ENCODE results near the gene CTNNBL1.
"Not testable (repeated sequence)": the region's sequence is repeated elsewhere in the genome, so short reads cannot be mapped to it uniquely, and the experiment has no call there.

The CTNNBL1 gene

DNA sequence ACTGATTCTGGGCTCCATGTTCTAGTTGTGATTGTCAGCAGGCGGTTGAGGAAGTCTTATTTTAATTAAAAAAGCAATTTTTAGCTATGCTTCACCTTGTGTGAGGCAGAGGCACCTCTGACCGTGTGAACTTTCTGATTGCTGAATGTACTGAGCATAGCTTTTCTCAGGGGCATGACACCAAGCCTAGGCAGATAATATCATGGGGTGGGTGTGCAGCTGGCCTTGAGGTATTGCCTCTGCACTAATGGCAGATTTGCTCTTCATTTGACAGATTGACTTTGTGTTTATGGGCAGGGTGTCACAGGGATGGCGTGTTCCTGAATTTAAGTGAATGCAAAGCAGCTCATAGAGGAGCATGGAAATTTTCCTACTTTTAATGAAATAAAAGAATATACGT lies 19.6 kb downstream of the CTNNBL1 start:
- DNase-seq, result no peak

DNA sequence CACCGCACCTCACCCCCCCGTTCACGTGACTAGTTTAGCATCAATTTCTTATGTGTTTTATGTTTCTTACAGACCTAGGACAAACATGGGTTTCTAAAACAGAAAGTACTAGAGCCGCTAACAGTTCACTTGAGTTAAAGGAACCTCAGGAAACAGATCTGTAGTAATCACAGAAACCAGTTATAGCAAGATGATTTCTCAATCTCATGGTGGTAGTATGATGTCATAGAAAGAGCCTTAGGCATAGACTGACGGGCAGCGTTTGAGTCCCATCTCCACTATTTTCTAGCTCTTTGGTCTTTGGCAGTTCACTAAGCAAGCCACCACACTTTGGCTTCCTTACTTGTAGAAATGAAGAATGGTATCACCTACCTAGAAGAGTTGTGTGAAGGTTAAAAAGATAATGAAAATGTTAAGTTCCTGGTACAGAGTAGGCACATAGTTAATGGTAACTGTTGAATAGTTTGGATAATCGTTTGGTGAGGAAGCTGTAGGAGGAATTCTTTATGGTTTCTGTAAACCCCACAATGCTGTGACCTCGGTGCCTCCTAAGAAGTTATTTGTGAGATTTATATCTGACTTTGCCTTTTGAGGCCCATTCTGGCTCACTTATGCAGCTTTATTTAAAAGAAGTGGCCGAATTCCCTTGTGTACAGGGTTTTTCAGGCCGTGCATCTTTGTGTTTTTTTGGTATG lies 21.3 kb downstream of the CTNNBL1 start:
- no peak for DNase-seq

DNA sequence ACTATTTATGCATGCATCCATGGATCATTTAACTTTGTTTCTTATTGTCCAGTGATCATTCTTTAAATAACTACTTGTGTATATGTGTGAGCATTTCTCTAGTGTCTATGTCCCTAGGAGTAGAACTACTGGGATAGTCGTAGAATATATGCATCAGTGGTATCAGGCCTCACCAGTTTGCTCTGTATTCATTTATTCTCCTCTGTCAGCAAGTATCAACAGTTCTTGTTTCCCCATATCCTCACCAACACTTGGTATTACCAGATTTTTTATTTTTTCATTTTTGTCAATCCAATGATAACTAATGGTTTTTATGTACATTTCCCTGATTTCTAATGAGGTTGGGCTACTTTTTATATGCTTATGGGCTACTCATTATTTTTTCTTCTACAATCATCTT lies 27.9 kb downstream of the CTNNBL1 start:
- DNase-seq, result no peak

DNA sequence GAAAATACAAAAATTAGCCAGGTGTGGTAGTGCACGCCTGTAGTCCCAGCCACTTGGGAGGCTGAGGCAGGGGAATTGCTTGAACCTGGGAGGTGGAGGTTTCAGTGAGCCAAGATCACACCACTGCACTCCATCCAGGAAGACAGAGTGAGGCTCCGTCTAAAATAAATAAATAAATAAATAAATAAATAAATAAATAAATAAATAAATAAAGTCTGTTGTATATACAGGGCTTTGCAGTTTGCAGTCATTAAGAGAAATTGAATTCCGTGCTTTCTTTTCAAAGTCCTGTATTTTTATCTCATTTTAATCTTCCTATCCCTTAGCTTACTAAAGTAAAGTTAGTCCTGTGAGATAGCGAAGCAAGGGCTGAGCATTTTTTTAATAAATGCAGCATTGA lies 28.5 kb downstream of the CTNNBL1 start:
- not testable (repeated sequence) for DNase-seq

DNA sequence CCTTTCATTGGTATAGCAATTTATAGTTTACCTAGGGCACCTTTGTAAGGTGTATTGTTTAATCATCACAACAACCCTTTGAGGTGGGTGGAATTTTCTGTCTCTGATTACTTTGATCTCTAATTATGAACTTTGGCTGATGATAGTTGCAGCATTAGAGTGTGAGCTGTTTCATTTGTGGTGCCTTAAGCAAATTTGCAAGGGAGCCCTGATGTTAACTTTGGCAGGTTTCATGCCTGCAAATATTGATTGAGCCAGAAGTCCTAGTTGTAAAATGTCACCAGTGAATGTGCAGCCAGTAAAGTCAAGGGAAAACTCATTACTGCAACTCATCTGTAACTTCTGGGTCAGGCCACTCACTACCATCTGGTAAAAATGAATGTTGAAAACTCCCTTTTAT lies 29.8 kb downstream of the CTNNBL1 start:
- no peak for DNase-seq

DNA sequence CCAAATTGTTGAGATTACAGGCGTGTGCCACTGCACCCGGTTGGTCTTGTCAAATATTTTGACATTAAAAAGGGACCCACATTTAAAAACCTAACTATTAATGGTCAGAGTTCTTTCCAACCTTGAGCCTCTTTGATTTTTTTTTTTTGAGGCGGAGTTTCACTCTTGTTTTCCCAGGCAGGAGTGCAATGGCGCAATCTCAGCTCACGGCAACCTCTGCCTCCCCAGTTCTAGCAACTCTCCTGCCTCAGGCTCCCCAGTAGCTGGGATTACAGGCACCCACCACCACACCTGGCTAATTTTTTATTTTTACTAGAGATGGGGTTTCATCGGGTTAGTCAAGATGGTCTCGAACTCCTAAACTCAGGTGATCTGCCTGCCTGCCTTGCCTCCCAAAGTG lies 31.3 kb downstream of the CTNNBL1 start:
- no peak for DNase-seq

DNA sequence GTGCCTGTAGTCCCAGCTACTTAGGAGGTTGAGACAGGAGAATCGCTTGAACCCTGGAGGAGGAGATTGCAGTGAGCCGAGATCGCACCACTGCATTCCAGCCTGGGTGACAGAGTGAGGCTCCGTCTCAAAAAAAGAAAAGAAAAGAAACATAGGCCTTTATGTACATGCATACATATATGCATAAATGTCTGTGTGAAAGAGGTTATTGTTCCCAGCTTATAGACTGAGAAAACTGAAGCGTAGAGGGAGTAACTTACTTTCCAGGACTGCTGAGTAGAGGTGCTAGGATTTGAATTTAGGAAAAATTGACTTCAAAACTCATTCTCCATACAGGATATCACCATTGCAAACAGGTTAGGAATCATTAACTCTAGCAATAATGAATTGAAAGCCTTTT lies 32.0 kb downstream of the CTNNBL1 start:
- no peak for DNase-seq

DNA sequence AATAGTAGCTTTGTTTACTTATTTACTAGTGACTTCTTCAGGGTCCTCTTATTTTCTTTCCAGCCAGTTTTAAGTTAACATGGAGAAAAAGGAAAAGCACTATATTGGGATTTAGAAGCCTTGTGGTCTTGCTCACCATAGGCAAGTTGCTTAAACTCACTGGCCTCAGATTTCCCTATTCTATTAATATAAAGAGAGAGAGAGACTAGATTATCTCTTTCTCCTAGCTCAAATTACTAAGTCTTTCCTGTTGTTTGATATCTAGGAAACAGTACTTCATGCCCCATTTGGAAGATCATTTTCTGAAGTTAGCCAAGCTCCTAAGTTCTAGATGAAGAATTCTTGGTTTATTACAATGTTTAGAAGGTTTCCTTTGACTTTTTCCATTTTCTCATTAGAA lies 32.5 kb downstream of the CTNNBL1 start:
- no peak for DNase-seq

DNA sequence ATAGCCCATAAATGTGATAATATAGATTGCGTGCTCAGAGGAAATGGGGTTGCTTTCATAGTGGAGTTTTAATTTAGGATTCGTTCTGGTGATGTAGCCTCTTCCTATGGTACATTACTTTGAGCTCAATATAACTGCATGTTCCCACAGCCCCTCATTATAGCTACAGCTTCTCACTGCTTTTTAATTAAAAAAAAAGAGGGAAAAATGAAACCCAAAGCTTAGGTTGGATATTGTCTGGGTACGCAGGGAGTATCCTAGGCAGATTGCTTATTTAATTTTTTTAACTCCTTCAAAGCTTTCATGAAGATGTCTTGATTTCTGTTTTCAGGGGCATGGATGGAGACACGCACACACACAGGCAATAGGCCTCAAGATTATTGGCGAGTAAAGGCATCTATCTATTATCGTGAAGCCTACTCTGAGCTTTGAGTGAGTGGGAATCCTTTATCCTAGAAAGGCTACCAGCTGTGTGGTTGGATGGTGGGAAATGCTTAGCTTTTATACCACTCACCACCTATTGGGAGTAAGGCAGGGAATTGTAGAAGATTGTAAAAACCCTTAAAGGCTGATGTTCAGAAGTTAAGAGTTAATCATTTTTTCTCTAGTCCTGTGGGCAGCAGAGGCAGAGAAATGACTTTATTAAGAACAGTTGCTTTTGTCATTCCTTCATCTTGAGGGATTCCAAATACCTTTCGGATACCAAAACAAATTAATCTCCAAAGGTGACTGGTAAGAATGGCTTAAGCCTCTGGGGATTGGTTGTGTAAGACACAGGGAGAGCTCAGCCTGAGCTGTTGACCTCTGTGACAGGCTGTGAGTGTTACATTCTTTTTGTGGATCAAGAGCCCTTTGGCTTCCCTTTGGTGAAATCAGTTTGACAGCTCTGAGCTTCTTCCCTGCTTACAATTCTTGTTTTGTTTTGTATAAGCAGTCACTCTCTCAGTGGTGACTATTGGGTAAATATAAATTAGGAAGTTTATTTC lies 33.4 kb downstream of the CTNNBL1 start:
- DNase-seq, result no peak

DNA sequence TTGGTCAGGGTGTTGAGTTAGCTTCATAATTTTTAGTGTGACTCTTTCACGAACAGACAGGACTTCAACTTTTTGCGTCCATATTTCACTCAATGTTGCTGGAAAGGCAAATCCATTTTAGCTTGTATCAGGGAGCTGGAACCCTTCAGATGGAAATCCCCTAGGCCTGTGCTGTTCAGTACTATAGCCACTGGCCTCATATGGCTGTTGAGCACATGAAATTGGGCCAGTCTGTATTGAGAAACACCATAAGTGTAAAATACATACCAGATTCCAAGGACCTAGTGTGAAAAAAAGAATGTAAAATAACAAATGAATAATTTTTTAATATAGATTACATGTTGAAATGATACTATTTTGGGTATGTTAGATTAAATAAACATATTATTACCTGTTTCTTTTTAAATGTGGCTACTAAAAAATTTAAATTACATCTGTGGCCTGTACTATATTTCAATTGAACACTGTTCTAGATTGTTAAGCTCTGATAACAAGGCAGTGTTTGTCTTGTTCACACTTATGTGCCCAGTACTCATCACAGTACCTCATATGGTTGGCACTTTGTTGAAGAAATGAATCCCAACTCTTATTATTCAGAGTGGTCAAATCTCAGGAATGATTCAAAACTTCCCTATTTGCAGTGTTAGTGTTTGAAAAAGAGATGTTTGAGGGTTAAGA lies 34.3 kb downstream of the CTNNBL1 start:
- DNase-seq, result no peak

DNA sequence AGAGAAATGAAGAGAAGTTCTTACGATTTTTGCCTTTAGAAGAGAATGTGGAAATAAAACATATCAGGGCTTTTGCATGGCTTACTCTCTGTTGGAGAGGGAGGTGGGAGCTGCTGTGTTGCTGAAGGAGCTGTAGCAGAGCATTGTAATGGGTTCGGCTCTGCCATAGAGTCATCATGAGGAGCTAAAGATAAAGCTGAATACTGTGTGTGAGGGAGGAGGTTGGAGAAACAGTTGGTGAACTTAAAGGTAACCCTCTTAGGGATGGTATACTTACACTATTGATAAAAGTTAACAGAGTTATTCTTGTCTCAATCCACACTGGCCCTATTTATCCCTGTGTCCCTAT lies 34.8 kb downstream of the CTNNBL1 start:
- no peak for DNase-seq

DNA sequence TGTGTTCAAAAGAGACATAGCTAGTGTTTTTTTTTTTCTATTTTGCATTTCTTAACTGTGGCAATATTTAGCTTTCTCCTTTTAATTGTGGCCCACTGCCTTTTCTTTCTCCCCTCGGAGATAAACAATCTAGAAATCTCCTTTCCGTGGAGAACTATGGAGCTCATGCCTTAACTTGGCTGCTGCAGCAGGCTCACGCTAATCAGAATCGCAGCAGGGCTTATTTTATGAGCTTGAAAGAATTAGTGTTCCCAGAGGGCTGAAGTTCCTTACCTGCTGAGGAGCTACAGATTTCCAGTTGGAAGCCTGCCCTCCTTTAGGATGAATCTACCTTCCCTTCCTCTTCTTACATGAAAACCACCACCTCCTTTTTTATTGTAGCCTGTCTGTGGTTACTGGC lies 35.6 kb downstream of the CTNNBL1 start:
- no peak for DNase-seq

DNA sequence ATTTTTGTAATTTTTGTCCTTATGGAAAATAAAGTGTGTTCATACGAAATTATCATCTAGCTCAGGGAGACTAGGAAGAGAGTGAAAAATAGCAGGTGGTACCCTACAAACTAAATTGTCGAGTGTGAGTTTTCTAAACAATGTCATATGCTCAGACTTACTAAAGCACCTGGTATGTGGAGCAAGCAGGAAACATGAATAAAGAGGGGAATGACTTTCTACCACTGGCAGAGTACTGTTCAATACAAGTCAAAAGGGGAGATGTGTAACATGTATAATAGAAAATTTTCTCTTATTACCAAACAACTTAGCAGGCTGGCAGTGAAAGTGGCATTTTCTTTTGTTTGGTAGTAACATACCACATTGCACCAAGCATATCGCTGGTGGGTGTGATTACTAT lies 36.1 kb downstream of the CTNNBL1 start:
- no peak for DNase-seq

DNA sequence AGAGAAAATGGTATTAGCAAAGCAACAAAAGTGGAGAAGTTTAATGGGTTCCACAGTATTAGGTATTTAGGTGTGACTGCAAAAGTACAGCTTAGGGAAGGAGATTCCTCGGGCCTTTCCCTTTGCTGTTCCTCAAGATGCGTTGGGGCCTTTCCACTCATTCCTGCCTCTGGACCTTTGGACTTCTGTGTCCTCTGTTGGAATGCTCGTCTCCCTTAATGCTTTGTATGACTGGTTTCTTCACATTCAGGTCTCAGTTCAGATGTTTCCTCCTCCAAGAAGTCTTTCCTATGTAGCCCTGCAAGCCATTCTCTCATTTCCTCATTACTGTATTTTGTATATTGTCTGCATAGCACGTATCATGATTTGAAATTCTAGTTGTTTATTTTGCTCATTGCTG lies 39.6 kb downstream of the CTNNBL1 start:
- no peak for DNase-seq

DNA sequence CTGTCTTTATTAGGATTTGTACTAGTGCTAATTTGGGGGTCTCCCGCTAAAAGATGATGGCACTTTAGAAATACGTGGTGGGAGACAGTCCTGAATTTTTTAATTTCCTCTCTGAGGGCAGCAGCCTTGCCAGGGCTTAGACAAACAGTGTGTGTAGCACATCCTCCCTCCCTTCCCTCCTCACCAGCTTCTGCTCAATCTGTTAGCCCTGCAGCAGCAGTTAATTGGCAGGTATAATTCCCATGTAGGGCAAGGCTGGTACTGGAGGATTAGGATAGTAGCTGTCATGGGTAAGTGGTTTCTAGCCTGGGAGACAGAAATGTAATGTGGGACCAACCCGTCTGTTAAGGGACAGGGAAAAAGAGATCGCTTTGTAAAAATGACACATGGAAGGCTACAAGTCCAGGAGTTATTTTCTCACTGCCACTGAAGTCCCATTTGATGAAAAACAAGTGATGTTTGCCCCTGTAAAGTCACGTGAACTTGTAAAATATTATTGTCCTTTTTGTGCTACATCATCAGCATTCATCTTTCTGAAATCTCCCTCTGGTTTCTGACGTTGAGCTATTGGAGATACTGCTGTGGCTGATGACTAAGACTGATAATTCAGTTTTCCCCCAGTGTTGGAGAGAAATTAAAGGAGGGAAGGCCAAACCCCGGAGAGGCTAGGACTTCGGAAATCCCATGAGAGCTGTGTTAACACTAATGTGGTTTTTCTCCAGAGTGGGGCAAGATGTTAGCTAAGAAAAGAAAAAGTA lies 40.6 kb downstream of the CTNNBL1 start:
- no peak for DNase-seq

DNA sequence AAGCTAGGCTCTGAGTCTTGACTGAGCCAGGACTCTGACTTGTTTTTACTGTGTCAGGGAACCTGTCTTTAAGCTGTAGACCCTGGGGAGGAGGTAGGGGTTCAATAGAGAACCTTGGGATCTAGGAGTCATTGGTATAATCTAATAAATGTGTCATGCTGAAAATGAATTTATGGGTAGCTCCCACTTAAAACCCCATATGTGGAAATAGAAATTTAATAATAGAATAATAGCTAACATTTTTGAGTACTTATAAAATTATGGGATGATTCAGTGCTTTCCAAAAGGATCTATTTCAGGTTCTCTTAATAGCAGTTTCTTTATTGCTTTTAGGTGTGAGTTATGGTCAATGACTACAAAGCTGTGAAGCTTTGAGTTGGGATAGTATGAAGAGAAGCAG lies 41.7 kb downstream of the CTNNBL1 start:
- no peak for DNase-seq

DNA sequence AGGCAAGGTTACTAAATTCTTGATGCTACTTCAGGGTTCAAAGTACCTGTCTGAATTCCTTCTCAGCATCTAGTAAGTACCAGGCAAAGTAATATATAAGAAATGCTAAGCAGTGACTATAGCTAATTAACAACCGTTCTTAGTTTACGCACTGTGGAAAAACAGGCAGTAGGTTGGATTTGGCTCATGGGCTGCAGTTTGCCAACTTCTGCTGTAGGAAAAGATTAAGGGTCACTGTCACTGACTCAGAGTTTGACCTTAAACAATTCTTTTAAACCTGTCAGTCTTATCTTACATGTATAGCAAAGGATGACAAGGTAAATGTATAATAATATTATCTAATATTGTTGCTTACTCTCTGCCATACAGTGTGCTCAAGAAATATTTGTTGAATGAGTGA lies 42.3 kb downstream of the CTNNBL1 start:
- no peak for DNase-seq

DNA sequence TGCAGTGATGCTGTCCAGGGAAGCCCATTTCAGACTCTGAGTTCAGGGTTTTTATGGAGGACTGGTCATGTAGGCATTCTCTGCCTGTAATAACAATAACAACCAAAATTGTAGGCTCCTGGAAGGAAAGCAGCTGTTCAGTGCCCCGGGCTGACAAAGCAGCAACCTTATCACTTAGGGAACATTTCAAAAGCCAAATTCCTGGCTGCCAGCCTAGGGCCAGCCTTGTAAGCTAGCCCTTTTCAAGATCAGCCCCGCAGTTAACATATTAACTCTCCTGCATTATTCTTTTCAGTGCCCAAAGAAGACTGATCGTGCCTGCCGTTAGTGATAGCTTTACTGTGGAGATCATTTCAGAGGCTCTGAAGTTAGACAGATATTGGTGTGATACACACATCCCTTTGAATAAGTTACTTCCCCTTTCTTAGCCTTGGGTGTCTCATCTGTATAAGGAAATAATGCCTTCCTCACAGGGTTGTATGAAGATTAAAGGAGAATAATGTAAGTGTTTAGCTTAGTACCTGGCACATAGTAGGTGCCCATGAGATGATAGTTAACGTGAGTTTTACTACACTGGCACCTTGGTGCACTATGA lies 44.1 kb downstream of the CTNNBL1 start:
- DNase-seq, result no peak

DNA sequence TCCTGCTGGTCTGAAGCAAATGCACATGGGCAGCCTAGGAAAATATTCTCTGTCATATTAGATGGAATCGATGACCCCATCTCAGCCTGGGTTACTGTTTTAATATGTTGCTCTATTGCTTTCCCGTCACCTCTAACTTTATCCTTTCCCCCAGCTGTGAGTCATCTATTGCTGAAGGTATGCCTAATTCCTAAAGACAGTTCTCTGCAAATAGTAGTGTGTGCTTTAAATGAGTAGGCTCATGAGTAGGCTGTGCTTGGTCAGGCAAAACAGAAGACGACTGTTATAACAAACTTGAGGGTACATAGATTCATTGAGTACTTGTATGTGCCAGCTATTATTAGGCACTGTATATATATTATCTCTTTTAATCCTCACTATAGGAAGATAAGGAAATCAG lies 47.2 kb downstream of the CTNNBL1 start:
- no peak for DNase-seq

DNA sequence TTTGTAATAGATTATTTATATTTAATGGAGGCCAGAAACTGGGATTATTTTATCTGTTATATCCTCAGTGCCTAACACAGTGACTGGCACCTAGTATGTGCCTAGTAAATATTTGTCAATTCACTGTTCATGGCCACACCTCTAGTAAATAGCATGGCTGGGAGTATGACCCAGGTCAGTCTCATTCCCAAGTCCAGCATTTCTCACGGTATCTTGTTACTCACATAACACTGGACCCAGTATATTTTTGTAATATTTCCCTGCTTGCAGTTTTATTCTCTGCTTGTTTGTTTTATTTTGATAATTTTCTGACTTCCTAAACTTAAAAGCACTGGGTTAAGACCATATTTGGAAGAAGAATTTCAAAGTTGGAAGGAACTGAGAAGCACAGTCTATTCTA lies 47.7 kb downstream of the CTNNBL1 start:
- no peak for DNase-seq

DNA sequence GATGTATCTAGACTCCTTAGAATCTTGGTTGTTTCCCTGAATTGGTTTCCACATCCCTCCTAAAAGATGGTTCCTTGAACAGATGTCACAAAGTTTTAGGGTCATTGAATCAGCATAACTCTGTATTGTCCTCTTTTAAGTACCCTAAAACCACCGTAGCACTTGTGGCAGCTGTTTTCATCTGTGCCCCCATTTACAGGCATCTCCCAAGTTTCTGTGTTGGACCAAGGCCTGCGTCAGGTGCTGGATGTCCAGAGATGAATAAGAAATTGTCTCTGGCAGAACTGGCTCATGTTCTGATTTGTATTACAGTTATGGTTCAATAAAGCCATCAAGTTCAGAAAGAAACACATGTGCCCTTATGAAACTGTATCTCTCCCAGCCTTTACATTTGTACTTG lies 48.3 kb downstream of the CTNNBL1 start:
- DNase-seq, result no peak

DNA sequence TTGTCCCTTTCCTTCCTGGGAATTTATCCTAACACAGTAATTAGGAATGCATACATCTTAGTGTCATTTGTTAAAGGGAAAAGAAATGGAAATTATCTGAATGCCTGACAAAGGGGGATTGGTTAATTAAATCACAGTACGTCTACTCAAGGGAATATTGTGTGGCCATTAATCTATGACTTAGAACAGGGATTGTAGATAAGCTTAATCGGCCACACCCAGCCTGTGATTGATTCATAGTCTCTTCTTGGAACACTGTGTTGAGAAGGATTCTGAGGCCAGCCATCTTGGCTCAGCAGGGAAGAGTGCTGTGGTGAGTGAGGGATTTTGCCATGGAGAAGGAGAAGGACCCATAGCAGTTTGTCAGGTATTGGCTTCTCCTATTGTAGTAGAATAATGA lies 50.5 kb downstream of the CTNNBL1 start:
- DNase-seq, result no peak

DNA sequence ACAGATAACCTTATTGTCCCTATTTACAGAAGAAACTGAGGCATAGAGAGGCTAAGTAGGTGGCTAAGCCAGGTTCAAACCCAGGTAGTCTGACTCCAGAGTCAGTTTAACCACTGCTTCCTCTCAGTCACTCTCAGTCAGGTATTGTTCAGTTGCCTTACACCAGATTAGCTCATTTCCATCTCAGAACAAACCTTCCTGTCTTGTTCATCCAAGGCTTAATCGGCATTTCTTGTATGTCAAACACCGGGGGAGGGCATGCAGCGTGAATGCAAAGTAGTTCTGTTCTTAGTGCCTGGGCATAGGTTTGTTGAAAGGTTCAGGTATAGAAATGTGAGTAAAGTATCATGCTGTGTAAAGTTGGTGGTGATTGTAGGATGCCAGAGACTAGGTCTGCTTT lies 51.7 kb downstream of the CTNNBL1 start:
- DNase-seq, result peak; percentile 40

Measured in stimulated activated CD8-positive, alpha-beta memory T cell treated with anti-CD3 and anti-CD28 coated beads, Interleukin-4, amount 100 ng/mL, for 48 hours (primary cell).